HG03460 (cell line): ENCODE results near the gene DCST1.

ENCODE experiments used
- ATAC-seq: cut with Tn5 transposase; IDR thresholded peaks from one replicate; pipeline ENCODE4 v1.9.1; 2021; ENCODE audit not compliant: unreplicated experiment

Gene DCST1

DNA sequence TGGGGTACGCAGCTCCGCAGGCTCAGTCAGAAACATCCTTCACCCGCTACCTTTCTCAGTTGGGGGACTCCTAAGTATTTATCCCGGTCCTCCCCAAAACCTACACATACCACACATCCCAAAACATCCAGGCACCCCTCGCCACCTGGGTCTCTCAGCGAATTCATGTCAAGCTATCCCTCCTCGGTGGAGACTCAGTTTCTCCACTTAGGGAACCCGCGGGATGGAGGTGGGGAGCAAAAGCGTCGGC is 32.3 kb upstream of the DCST1 start:
- no peak for ATAC-seq

DNA sequence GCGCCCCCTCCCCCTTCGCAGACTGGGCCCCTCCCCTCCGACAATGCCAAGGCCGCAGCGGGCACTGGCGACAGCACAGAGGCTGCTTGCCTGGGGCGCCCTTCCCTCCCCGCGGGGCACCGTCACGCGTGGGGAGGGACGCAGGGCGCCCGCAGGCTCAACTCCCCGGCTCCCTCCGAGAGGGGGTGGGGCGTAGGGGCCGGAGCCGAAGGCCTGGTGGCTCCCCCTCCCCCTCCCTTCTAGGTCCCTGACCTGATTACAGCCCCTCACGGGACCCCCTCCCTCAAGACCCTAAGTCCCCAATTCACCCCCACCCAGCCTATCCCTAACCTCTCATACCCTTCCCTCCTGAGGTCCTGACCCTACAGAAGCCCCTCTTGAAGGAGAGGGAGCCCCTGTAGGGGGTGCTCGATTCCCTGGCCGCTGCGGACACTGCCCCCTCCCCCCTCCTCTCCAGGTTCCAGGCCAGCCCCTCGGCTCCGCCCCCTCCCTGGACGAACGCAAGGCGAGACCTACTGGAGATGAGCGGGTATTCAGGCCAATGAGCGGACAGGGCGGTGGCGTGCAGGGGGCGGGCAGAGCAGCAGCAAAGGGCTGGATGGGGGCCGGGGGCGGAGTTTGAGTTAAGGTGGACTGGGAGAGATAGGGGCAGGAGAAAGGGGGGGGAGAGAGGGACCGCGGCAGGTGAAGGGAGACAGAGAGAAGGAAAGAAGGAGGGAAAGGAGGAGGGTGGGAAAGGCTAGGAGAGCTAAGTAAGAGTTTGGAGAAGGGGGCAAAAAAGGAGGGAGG is 31.8 kb upstream of the DCST1 start:
- ATAC-seq: peak; percentile 51

DNA sequence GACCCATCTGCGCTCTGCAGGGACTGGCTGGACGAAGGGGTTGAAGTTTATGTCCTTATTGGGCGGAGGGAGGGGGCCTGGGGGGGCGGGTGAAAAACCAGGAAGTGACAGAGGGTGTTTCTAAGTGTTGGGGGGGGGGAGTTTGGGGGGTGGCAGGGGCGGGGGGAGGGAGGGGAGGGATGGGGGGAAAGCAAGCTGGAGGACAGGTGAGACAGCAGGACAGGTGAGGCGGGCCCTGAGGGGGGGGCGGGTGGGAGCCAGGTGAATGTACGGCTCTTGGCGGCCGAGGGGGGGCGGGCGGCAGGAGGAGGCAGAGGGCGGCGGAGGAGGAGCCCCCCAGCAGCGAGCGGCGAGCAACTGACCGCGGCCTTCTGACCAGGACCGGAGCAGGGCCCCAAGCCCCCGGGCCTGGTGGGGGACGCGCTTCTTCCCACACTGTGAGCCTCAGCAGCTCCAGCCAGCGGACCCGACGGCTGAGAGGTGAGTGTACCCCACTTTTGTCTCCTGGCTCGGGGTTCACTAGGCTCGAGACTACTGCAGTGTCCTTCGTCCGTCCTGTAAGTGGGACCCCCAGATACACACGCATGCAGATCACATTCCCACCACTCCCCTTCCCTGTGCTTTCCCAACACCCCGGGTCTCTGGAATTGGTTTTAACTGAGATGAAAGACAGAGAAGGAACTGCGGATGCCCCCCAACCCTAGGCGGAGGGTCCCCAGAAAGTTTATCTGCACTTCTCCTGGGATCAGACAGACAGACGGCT is 31.0 kb upstream of the DCST1 start, which contains the start of gene ZBTB7B:
TSS of gene ZBTB7B (plus strand) at position 339 of the 763 bp plus-strand sequence. CDS start 11,859 bp downstream, outside the sequence.
- ATAC-seq: no peak

GRCh38 chr1:155003227-155003765 is 30.3 kb upstream of the DCST1 start:
- no peak for ATAC-seq

- no peak for ATAC-seq
These were observed 29.8 kb upstream of the DCST1 start for GRCh38 chr1:155003766-155004351.

DNA sequence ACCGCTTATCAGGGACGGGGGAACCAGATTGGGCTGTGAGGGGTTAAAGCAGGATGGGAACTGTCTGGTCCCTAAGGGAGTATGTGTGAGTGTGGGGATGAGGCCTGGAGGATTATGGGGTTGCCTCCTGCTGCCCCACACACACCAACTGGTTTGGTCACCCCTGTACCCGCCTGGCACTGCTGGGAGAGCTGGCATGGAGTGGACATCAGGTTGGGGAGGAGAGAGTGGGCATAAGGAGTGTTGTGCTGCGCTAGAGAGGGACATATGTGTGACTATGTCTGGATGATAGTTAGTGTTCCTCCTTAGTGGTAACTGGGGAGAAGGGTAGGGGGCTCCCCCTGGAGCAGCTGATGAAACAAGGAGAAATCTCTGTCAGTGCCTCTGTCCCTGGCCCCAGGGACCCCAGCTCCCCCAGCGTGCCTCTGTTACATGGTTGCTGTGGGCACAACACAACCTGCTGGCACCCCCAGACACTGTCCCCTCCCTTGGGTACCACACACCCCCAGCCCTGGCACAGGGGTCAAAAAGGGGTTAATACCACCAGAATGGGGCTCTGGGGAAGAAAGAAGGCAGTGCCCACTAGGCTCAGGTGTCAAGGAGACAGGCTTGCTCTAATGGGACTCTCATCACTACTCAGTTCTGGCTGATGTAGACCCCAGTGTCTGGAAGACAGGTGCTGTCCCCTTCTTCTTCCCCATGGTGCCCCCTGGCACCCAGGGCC is 29.1 kb upstream of the DCST1 start:
- no peak for ATAC-seq

DNA sequence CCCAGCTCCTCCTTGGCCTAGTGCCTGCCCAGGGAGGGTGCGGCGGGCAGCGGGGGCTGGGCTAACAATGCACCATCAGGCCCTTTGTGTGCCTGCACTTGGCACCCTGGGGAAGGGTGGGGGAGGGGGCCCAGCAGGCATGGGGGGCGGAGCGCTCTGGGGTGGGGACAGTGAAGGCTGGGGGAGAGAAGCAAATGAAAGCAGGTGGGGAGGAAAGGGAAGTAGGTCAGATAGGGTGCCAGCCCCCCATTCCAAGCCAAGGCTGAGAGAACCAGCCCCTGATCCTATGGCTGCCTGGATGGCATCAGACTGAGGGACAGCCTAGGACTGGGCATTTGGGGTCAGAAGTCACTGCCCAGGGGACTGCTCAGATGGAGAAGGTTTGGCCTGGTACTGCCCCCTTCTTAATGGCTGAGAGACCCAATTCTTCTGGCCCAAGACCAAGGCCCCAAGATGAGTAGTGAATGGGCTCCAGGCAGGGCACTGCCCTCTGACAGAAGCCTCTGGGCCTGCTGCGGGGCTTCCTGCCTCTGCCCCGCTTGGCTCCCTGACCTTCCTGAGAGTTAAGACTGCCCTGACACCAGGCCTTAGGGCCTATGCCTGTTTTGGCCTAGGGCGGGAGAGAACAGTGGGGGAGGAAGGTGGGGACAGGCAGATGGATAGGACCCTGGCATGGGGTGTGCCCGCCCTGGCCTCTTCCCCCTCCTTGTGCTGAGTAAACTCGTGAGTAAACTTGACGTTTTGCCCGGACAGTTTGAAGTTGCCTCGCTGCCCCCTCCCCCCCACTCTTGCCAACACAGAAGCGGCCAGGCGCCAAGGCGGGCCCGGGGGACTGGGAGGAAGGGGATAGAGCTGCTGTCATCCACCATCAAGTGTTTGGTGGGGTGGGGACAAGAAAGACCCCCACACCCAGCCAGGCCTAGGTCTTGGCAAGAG is 28.3 kb upstream of the DCST1 start:
- ATAC-seq: no peak

DNA sequence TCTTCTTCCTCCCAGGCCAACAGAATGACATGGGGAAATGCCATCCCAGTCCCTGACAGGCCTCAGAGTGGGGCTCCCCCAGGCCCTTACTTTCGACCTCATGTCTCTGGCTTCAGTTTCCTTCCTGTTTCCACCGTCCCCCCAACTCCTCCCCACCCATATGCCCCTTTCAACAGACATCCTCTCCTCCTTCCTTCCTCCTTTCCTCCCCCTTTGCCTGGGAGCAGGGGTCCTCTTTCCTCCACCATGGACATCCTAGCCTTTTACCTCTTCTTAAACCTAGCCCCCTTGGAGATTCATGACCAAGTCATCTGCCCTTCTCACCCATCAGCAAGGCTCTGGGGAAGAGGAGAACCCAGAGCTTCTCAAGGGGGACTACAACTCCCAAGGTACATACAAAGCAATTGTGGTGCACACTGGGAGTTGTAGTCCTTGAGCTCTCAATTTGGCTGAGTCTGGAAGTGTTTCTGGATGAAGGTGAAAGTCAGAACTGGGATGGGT is 27.0 kb upstream of the DCST1 start:
- ATAC-seq: no peak

DNA sequence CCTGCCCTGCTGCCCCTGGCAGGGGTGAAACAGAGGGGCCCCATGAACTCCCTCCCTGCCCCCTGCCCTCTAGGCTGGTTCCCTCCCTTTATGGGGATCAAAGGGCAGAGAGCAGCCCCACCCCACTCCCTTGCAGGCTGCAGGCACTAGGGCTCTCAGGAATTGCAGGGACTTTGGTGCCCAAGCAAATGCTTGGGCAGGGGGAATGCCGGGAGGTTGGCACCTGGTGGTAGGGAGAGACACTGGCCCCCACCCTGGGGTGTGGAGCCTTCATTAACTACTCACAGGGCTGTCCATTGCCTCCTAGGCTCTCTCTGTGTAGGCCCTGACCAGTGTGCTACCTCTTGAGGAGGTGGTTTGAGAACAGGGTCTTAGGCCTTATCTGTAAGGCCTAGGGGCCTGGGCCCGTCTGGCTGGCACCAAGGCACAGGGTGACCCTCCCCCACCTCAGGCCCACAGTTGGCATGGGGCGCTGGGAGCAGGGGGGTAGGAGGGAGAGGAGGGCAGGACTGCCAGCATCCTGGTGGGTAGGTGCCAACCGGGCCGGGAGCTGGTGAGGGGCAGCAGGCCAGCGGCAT is 26.3 kb upstream of the DCST1 start:
- no peak for ATAC-seq

DNA sequence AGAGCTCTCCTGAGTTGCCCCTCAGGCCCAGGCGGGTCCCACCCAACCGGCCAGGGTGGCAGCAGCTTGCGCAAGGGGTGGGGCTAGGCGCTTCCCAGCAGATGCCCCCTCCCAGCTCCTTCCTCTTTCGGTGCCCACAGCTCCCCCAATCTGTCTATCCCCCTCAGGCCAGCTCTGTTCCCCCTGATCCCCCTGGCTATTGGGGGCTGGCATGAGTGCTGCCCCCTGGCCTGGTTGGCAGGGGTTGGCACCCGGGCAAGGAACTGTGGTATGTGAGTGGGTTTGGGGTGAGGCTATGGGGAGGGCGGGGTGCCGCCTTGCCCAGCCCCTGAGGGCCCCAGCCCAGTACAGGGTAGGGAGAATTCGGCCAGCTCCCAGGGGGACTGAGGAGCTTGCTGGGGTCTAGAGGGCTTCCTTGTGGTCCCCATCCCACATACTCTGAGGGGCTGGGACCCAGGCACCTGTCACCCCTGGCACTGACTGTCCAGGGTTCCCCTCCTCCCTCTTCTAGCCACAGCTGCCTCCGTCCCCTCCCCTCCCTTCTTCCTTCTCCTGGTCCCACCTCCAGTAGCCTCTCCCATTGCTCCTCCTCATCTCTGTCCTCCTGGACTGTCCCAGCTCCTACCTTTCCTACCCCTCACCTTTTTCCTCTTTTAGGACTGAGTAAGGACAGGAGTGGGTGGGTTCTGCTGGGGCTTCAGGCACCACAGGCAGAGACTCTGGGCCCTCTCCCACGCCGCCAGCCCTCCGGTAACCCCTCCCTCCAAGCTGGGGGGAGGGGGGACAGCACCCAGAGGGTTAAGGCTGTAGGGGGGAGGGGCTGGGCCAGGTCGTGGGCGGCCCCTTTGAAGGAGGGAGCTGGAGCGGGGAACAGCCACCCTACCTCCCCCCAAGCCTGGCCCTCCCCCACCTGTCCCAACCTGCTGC is 25.3 kb upstream of the DCST1 start:
- no peak for ATAC-seq

GRCh38 chr1:155009221-155009711 is 24.4 kb upstream of the DCST1 start:
- no peak for ATAC-seq

DNA sequence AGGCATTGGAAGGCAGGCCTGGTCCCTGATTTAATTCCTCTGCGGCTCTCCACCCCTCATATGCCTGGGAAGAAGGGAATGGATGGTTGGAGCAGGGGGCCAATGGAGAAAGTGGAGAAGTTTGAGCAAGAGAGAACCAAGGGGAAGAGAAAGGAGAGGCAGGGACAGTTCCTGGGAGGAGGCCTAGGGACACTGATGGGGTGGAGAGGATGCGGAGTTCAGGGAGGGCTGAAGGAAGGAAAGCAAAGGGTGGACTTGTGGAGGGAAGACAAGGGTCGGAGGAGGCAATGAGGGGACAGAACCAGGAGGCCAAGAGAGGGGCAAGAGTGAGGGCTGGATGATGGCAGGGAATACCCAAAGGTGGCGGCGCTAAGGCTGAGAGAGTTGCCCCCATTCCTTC is 23.9 kb upstream of the DCST1 start:
- no peak for ATAC-seq

DNA sequence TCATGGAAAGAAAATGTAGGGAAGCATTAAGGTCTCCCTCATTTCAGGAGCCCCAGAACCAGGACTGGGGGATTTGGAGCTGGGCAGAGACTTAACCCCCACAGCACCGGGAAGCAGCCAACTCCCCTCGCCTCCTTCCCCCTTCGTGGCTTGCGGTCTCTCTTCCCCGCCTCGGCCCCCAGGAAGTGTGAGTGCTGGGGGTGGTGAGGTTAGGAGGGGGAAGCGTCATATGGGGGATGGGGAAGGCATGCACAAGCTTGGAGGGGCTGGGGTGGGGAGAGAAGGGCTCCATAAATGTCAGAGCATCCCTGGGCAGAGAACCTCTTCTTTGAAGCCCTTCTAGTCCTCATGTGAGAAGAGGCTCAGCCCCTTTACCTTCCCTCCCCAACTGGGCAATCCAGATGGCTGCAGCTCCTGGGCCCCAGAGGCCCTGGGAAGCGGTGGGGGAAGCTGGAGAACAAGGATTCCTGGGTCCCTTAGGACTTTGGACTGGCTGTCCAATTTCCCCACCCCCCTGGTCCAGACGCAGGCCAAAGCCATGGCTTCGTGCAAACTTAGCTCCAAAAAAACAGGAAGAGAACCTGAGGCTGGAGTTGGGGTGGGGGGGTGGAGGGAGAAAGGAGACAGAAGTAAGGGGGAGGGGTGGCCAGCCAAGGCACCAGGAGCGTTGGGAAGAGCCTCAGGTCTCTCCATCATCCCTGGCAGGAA is 23.3 kb upstream of the DCST1 start:
- no peak for ATAC-seq

DNA sequence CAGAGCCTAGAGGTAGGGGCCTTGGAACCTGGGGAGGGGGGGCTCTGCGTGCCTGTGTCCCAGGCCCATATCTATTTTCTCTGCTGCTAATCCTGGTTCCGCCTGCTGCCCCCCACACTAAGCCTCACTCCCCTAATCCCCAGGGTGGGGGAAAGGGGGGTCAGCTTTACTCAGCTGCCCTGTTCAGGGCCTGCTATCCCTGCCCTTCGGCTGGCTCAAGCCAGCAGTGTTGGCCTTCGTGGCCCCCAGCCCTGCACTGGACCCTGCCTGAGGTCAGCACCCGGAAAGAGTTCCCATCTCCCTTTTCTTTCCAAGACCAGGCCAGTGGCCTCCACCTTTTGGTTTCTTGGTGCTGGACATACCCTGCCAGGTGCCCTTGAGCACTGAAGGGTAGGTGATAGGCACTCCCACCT is 22.6 kb upstream of the DCST1 start:
- ATAC-seq: no peak

GRCh38 chr1:155011437-155012025 is 22.1 kb upstream of the DCST1 start:
- no peak for ATAC-seq

GRCh38 chr1:155012026-155012546 is 21.5 kb upstream of the DCST1 start:
- ATAC-seq: no peak
